ENCODE measurements around the gene ZNF30. TPM values are rescaled to one million over a fixed set of nuclear protein-coding genes. Genes with fewer than 3 reads are reported as not detected.
A peak's percentile ranks its signal among the peaks of the same experiment; 100 is the strongest.

Gene ZNF30
- total RNA-seq, 6 experiments from 2014 or later = 0.95 to 4.0 (median 1.4) TPM

GRCh38 chr19:34979819-34980640 lies 53.3 kb downstream of the ZNF30 start:
- ATAC-seq = no peak
- peaks cover 0 to 5% (median 0%) of the 10 kb centered on the region in 4 donors for H3K9me3 ChIP-seq
- TF ChIP-seq CTCF (IDR thresholded peaks at IDR 0.05) = no peak
- TF ChIP-seq POLR2A (IDR thresholded peaks at IDR 0.05) = no peak
- no peak overlapping the region for H3K4me3 ChIP-seq
- no peaks in the 10 kb centered on the region for H3K36me3 ChIP-seq
- H3K4me1 ChIP-seq = peaks cover 0 to 7% (median 0%) of the 10 kb centered on the region in 4 donors
- no peak overlapping the region for H3K27ac ChIP-seq
- intact Hi-C loops (cut with DNase I) = no loop called here
- 75% methylated on average over 10 of the region's 12 CpGs for WGBS (ENCODE audit: insufficient coverage, low coverage, low lambda C conversion rate, missing lambda C conversion rate)
- no peaks in the 10 kb centered on the region for H3K27me3 ChIP-seq
- DNase-seq = peak in 1 of 3 donors; percentile 19

- intact Hi-C loops (cut with DNase I) = no loop called here
- 75% methylated on average over 5 of the region's 5 CpGs for WGBS (ENCODE audit: insufficient coverage, low coverage, low lambda C conversion rate, missing lambda C conversion rate)
- Histone ChIP-seq H3K4me1 (peaks cover 0 to 12% (median 4%) of the 10 kb centered on the region in 4 donors), H3K36me3 (no peaks in the 10 kb centered on the region), H3K27ac (no peak overlapping the region), H3K9me3 (no peaks in the 10 kb centered on the region), H3K4me3 (no peak overlapping the region), H3K27me3 (no peaks in the 10 kb centered on the region)
- DNase-seq (no peak), ATAC-seq (no peak)
- no peak for TF ChIP-seq POLR2A (IDR thresholded peaks at IDR 0.05)
- no peak for TF ChIP-seq CTCF (IDR thresholded peaks at IDR 0.05)
These were observed 55.6 kb downstream of the ZNF30 start for GRCh38 chr19:34982275-34982674.

- no peaks in the 10 kb centered on the region for H3K9me3 ChIP-seq
- no peak overlapping the region for H3K4me3 ChIP-seq
- intact Hi-C loops (cut with DNase I) = no loop called here
- no peak overlapping the region for H3K27ac ChIP-seq
- peaks cover 0 to 12% (median 4%) of the 10 kb centered on the region in 4 donors for H3K4me1 ChIP-seq
- no peak for ATAC-seq
- DNase-seq = no peak
- WGBS (ENCODE audit: insufficient coverage, low coverage, low lambda C conversion rate, missing lambda C conversion rate) = 92% methylated on average over 4 of the region's 4 CpGs
- no peaks in the 10 kb centered on the region for H3K27me3 ChIP-seq
- H3K36me3 ChIP-seq = no peaks in the 10 kb centered on the region
- TF ChIP-seq CTCF (IDR thresholded peaks at IDR 0.05) (no peak), POLR2A (IDR thresholded peaks at IDR 0.05) (no peak)
These were observed 57.1 kb downstream of the ZNF30 start for GRCh38 chr19:34983786-34984185.

- H3K27ac ChIP-seq = no peak overlapping the region
- no peak for TF ChIP-seq CTCF (IDR thresholded peaks at IDR 0.05)
- no peak for TF ChIP-seq POLR2A (IDR thresholded peaks at IDR 0.05)
- no peaks in the 10 kb centered on the region for H3K36me3 ChIP-seq
- ATAC-seq = no peak
- no peak overlapping the region for H3K4me3 ChIP-seq
- peak in 1 of 3 donors; percentile 2 for DNase-seq
- H3K9me3 ChIP-seq = no peaks in the 10 kb centered on the region
- 89% methylated on average over 3 of the region's 3 CpGs for WGBS (ENCODE audit: insufficient coverage, low coverage, low lambda C conversion rate, missing lambda C conversion rate)
- intact Hi-C loops (cut with DNase I) = no loop called here
- H3K27me3 ChIP-seq = no peaks in the 10 kb centered on the region
- H3K4me1 ChIP-seq = peaks cover 0 to 12% (median 4%) of the 10 kb centered on the region in 4 donors
These were observed 57.6 kb downstream of the ZNF30 start for GRCh38 chr19:34984287-34984686.
